ENCODE measurements around the gene MINDY2.
A peak's percentile ranks its signal among the peaks of the same experiment; 100 is the strongest.

The MINDY2 gene, protein sequence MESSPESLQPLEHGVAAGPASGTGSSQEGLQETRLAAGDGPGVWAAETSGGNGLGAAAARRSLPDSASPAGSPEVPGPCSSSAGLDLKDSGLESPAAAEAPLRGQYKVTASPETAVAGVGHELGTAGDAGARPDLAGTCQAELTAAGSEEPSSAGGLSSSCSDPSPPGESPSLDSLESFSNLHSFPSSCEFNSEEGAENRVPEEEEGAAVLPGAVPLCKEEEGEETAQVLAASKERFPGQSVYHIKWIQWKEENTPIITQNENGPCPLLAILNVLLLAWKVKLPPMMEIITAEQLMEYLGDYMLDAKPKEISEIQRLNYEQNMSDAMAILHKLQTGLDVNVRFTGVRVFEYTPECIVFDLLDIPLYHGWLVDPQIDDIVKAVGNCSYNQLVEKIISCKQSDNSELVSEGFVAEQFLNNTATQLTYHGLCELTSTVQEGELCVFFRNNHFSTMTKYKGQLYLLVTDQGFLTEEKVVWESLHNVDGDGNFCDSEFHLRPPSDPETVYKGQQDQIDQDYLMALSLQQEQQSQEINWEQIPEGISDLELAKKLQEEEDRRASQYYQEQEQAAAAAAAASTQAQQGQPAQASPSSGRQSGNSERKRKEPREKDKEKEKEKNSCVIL

DNA sequence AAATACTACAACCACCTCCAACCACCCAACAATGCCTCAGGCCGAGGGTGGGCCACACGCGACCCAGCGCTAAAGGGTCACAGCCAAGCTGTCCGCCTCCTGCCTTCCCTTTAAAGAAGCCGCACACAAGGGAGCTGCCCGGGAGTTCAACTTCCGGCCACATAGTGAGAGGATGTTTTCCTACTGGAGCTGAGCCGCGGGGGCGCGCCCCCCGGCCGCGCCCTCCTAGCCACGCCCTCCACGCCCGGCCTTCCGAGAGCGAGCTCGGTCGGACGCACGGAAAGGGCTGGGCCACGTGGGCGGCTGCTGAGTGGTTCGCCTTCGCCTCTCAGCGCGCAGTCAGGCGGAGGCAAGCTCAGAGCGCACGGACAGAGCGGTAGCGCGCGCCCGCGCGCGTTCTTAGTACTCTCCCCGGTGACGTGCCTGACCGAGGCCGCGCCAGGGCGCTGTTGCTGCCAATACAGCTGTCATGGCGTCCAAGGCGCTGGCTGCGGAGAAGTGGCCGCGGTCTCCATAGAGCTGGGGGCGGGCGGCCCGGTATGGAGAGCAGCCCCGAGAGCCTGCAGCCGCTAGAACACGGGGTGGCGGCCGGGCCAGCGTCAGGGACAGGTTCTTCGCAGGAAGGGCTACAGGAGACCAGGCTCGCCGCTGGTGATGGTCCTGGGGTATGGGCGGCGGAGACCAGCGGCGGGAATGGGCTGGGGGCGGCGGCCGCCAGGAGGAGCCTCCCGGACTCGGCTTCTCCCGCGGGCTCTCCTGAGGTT, at the start of gene MINDY2:
Gene MINDY2 (plus strand): TSS at position 446 of the 764 bp plus-strand sequence. CDS start 94 bp downstream, at position 540.
- DNase-seq, result peak; percentile 93

DNA sequence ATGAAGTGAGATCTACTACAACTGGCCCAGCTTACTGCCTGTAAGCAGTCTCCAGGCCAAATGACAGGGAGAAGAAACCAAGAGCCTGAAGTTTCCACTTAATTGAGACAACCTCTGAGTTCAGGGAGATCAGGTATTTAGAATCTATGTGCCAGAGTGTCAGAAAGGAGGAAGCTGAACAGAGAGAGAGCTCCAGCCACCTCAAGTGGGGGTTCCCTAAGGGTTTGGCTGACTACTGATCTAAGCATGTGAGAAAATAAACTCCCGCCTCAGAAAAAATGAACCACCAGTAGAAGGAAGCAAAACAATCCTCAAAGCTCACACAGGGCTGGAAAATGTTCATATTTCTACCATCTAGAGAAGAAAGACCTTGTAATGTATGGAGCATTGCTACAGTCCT, 46.6 kb upstream of the MINDY2 start:
- DNase-seq, result no peak

GRCh38 chr15:58726867-58727266, 44.2 kb upstream of the MINDY2 start:
- no peak for DNase-seq

DNA sequence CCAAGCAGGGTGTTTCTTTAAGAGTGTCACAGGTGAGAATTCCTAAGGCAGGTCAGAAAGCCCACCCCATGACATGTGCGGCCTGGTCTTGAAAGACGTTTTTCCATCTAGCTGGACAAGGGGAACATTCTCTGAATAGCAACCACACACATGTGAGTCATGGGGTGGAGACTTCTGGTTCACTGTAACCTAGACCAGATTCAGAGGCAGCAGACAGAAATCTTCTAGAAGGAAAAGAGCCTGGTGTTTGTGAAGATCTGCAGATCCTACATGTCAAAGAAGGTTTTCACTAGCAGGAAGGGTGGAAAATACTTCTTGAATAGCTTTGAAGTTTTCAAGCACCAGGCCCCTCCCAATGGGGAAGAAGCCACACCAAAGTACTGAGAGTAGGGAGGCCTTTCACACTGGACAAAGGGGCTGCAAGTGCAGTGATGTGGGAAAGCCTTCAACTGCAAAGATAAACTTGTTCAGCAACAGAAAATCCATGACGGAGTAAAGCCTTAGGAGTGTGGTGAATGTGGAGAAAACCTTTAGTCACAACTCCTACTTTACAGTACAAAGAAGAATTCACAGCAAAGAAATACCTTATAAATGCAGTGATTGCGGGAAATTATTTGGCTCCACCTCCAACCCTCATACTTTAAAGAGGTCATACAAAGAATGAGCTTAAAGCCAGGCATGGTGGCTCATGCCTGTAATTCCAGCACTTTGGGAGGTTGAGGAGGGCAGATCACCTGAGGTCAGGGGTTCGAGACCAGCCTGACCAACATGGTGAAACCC, 39.2 kb upstream of the MINDY2 start:
- no peak for DNase-seq

GRCh38 chr15:58732625-58733363, 38.3 kb upstream of the MINDY2 start:
- DNase-seq, result no peak

DNA sequence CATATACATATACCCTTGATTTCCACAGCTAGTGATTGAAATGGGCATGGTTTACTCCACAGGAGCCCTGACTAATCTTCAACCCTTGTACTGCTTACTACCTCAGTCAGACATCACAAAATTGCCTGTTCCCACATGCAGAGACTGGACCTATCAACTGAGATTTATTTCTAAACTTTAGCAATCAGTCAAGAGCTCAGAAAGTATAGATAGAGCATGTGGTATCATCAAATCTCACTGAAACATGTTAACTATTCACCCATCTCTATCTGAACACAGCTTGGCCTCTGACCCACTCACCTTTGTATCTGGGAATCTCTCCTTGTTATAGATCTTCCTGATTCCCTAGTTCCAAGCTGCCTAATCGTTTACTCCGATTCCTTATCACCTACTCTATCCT, 36.2 kb upstream of the MINDY2 start:
- no peak for DNase-seq

GRCh38 chr15:58736018-58736643, 35.0 kb upstream of the MINDY2 start:
- no peak for DNase-seq

DNA sequence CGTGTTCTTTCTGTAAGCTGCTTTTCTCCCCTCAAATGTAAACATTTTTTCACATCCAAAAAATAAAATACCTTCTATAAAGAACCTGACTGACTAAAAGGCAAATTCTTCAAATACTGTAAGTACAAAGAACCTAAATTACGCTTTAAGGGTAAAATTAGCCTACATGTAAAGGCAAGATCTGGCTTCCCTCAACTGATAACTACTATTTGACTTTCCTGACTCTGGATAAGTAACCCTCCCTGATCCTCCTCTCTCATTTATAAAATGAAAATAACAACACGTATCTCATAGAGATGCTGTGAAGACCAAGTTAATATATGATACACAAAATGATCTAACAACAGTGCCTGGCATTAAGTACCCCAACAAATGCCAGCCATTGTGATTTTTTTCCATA, 33.8 kb upstream of the MINDY2 start:
- DNase-seq, result no peak

DNA sequence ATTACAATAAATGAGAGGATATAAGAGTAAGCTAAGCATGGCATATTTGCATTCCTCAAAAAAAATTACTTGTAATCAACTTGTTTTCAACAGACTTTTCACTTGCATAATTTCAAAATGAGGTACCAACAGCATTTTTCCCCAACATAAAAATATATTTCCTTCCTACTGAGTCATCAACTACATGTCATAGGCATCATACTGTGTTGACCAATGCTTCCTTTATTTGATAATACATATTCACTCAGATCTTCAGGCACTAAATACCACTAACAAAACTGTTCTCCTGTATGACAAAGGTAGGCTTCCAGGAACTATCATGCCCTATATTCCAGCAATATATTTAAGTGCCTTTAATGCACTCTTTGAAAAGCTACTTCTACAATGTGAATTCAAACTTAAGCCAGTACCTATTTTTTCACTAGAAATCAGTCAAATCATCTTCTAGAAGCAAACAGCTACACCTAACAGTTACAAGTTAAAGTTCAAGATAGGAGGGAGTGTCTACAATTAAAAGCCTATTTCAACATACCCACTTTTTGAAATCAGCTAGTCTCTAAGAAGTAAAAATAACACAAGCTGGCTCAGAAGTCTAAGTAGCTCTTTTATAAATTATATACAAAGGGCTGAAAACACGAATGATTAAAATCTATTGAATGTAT, 32.9 kb upstream of the MINDY2 start:
- no peak for DNase-seq

DNA sequence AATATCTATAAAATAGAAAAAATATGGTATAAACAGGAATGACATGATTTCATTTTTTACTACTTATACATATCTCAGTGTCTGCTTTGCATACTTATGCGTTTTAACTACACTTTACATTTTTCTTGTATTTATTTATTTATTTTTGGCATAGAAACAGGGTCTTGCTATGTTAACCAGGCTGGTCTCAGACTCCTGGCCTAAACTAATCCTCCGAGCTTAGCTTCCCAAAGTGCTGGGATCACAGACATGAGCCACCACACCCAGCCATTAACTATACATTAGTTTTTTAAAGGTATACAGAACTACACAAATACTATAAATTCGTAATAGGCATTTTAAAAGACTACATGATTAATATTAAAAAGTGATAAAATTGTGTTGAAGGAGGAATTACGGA, 30.7 kb upstream of the MINDY2 start:
- DNase-seq, result no peak

DNA sequence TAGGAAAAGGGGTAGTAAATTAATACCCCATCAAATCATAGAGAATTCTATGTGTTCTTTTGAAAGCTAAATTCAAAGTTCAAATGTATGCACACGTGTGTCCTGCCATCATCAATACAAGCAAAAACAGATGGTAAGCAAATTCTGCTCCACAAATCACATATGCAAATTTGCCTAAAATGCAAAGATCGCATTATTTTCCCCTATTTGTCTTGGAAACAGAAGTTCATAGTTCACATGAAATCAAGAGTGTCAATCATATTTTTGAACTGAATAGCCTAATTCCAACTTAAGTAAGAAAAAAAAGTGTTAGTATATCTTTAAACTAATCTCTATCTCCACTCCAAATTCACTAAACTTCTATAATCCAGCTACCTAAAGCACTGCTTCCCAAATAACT, 30.1 kb upstream of the MINDY2 start:
- DNase-seq, result no peak

- DNase-seq, result no peak
Observed at GRCh38 chr15:58742022-58742813, 28.9 kb upstream of the MINDY2 start.

DNA sequence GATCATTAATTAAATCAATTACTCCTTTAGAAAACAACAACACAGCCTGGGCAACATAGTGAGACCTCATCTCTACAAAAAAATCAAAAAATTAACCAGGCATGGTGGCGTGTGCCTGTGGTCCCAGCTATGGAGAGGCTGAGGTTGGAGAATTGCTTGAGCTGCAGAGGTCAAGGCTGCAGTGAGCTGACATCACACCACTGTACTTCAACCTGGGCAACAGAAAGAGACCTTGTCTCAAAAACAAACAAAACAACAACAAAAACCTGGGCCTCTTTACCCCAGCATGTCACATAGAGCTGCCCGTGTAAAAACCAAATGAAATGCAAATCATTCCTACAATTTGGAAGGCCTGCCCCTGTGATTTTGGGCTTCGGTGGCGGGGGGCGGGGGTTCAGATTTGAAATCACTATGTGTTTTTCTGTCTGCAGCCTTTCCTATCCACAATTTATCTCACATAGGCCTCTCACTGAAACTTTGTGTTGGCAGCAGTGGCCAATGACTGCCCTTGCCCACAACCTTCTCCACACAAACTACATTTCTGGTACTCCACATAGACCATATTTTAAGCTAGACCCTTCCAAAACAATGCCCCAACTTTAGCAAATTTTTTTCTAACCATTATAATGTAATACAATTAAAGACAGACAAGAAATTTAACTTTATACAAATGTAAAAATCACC, 28.1 kb upstream of the MINDY2 start:
- no peak for DNase-seq

- no peak for DNase-seq
Observed at GRCh38 chr15:58746174-58746573, 24.9 kb upstream of the MINDY2 start.

GRCh38 chr15:58748040-58748851, 22.9 kb upstream of the MINDY2 start:
- peak; percentile 37 for DNase-seq

DNA sequence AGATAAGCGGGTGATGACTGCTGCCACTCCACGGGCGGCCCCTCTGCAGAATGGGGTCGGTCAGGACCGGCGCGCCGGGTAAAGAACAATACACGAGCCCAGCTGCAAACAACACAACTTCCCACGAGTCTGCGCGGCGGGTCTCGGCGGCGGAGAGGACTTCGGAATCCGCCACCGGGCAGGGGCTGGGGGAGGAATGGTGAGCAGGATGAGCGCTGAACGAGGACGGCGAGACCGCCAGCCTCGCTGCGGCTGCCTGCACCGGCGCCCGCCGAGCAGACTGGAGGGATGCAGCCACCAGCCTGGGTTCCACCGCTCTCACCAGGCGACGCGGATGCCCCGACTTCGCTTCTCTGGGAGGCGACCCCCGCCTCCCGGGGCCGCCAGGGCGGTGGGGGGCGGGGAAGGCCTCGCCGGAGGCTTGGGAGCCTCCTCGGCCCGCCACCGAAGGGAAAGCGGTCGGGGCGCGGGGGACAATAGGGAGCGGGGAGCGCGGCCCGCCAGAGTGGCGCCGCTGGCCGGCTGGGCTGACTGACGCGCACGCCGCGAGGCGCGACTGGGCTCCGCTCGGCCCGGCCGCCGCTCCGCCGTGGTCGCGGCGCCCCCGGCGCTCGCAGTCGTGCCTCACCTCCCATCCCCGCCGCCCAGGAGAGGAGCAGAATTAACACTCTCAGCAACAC, 22.1 kb upstream of the MINDY2 start:
- peak; percentile 31 for DNase-seq

DNA sequence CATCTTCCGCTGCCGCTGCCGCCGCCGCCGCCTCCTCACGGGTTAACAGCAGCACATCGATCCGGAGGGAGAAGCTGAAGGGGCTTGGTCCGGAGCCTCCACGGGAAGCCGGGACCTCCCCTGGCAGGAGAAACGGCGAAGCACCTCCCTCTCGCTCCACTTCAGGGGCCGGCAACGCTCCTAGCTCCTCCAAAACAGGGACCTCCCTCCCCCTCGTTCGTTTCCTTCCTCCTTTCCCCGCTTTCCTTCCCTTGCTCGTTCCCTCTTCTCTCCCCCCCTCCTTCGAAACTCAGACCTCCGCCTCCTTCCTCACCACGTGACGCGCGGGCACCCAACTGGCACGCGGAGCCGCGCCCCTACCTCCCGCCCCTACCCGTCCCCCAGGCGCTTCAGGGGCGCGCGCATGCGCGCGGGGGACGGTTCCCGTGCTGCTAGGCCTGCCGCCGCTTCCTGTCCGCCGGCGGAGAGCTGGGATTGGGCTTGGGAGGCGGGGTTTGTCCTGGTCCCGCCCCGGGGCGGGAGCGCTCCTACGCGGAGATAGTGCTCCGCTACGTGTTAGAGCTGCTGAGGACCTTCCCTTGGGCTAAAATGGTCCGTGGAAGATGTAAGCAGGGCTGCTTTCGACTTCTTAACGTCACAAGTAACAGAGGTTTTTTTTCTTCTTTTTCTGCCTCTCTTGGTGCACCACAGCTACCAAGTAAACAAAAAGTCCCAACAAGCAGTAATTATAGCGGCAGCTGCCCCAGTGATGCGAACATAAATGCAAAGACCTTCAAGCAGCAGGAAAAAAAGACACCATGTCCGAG, 21.4 kb upstream of the MINDY2 start, which contains the start of gene ADAM10:
Gene ADAM10 (minus strand): TSS at position 176 of the 806 bp plus-strand sequence. CDS start 173 bp downstream, at position 3.
- DNase-seq, result peak; percentile 98

All from CD4-positive, alpha-beta T cell treated with Interleukin-12 subunit alpha and Interleukin-12 subunit beta, for 1 hour (primary cell).